GM18873 (cell line): ENCODE data around the gene PPL.
"Not testable (repeated sequence)": the region's sequence is repeated elsewhere in the genome, so short reads cannot be mapped to it uniquely, and the experiment has no call there.

Experiments
- ATAC-seq: cut with Tn5 transposase; IDR thresholded peaks from one replicate; pipeline ENCODE4 v1.9.1; 2021; ENCODE audit warnings: mild to moderate bottlenecking, moderate library complexity, moderate number of reproducible peaks; ENCODE audit not compliant: unreplicated experiment, low FRiP score

The PPL gene

GRCh38 chr16:4958510-4959438, 21.8 kb upstream of the PPL start:
- no peak for ATAC-seq

- peak; percentile 42 for ATAC-seq
Measured at GRCh38 chr16:4957720-4958509, 21.0 kb upstream of the PPL start, which contains the start of gene SEC14L5. Gene SEC14L5, plus strand, starts transcription at chr16:4958330. Its CDS starts 994 bp downstream, at chr16:4959324.

- ATAC-seq, result no peak
Measured at GRCh38 chr16:4957420-4957719, 20.4 kb upstream of the PPL start.

- no peak for ATAC-seq
Measured at GRCh38 chr16:4954714-4955113, 17.8 kb upstream of the PPL start.

- ATAC-seq, result not testable (repeated sequence)
Measured at GRCh38 chr16:4951583-4951982, 14.6 kb upstream of the PPL start.

- ATAC-seq, result no peak
Measured at GRCh38 chr16:4949986-4950385, 13.0 kb upstream of the PPL start.

GRCh38 chr16:4948903-4949766, 12.2 kb upstream of the PPL start:
- no peak for ATAC-seq

GRCh38 chr16:4947722-4948503, 11.0 kb upstream of the PPL start:
- ATAC-seq, result no peak

- ATAC-seq, result no peak
Measured at GRCh38 chr16:4946917-4947316, 10.0 kb upstream of the PPL start.

GRCh38 chr16:4945560-4946502, 8.9 kb upstream of the PPL start:
- no peak for ATAC-seq

- ATAC-seq, result no peak
Measured at GRCh38 chr16:4944333-4945281, 7.7 kb upstream of the PPL start.

GRCh38 chr16:4942481-4942880, 5.5 kb upstream of the PPL start:
- no peak for ATAC-seq

- no peak for ATAC-seq
Measured at GRCh38 chr16:4940719-4941118, 3.8 kb upstream of the PPL start.

- ATAC-seq, result no peak
Measured at GRCh38 chr16:4938683-4939030, 1.7 kb upstream of the PPL start.

GRCh38 chr16:4937782-4938682, 1.1 kb upstream of the PPL start:
- no peak for ATAC-seq

GRCh38 chr16:4936181-4936990, 562 bp downstream of the PPL start:
- no peak for ATAC-seq
